Lower lobe of right lung (tissue), 2 donors: ENCODE data around the gene NKIRAS2. TPM values are rescaled to one million over a fixed set of nuclear protein-coding genes. Genes with fewer than 3 reads are reported as not detected.

ENCODE experiments used
- ATAC-seq, 2 donors: fragments of 200-7000 bp; cut with Tn5 transposase; one replicate each; pipeline ENCODE4 v1.9.1; 2020 to 2022; ENCODE audit warnings: mild to moderate bottlenecking in 2 of 2, moderate library complexity in 2 of 2
- DNase-seq: peaks from one replicate; pipeline ENCODE4 v3.0.0-alpha.2; 2020
- H3K27ac ChIP-seq: fragments of 200-600 bp; one replicate; pipeline ENCODE4 v1.8.0; 2022
- H3K27me3 ChIP-seq: fragments of 200-600 bp; one replicate; pipeline ENCODE4 v1.8.0; 2022; ENCODE audit warnings: low read depth
- H3K36me3 ChIP-seq: fragments of 200-600 bp; one replicate; pipeline ENCODE4 v1.8.0; 2022; ENCODE audit warnings: mild to moderate bottlenecking
- H3K4me1 ChIP-seq: fragments of 200-600 bp; one replicate; pipeline ENCODE4 v1.8.0; 2022
- H3K4me3 ChIP-seq: fragments of 200-600 bp; one replicate; pipeline ENCODE4 v1.8.0; 2022; ENCODE audit warnings: mild to moderate bottlenecking
- H3K9me3 ChIP-seq: fragments of 200-600 bp; one replicate; pipeline ENCODE4 v1.8.0; 2022
- intact Hi-C: fragments of 100-400 bp; cut with DNase I; formaldehyde crosslinking; loops from one replicate; pipeline ENCODE4 v1.11.0; 2022
- total RNA-seq: library from RNA; stranded (reverse); fragmentation: NEBNext Ultra II Directional; extraction: Animal tissue kit (Norgen Biotek cat#: 25700); gene quantifications from one replicate; pipeline ENCODE4 v1.2.1, GENCODE V29; 2021
- TF ChIP-seq, protein P1 (sequence below): fragments of 200-600 bp; IDR thresholded peaks from one replicate; pipeline ENCODE4 v1.8.0; 2022; ENCODE audit warnings: antibody characterized with exemption, mild to moderate bottlenecking
- donor health status: DM: no; HTN: yes; CAD: no; lungs with severe emphysema.

NKIRAS2 gene
- total RNA-seq, 1 donor from 2014 or later = 27.1 TPM

DNA sequence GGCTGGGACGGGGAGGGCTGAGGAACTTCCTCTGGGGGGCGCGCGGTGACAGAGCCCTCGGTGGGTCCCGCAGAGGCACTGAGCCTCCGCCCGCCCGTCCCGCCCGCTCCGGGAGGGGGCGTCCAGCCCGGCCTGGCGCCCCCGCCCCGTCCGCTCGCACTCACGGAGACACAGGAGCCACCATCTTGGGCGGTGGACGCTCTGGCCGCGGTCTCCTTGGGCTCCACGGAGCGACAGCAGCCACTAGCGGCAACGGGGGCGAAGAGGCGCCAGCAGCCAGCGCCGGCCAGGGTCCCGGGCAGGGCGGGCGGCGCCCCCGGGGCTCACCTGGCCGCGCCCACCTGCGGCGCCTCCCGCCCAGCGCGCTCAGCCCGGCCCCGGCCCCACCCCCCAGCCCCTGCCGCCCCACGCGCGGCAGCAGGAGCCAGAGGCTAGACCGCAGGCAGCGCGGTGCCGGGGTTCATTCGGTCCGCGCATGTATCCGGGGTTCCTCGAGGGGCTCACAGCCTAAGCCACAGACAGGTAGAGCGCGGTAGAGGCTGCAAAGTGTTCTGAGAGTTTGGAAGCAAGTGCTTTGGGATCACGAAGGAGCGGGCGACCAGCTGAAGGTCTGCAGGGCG, 30.6 kb downstream of the NKIRAS2 start, which contains the start of gene C17orf113:
Gene C17orf113 (minus strand): TSS at position 209 of the 620 bp plus-strand sequence. CDS start 7,225 bp downstream, outside the sequence.
- intact Hi-C loops = no loop called here
- H3K36me3 ChIP-seq = no peaks in the 10 kb centered on the region
- TF ChIP-seq, protein P1, sequence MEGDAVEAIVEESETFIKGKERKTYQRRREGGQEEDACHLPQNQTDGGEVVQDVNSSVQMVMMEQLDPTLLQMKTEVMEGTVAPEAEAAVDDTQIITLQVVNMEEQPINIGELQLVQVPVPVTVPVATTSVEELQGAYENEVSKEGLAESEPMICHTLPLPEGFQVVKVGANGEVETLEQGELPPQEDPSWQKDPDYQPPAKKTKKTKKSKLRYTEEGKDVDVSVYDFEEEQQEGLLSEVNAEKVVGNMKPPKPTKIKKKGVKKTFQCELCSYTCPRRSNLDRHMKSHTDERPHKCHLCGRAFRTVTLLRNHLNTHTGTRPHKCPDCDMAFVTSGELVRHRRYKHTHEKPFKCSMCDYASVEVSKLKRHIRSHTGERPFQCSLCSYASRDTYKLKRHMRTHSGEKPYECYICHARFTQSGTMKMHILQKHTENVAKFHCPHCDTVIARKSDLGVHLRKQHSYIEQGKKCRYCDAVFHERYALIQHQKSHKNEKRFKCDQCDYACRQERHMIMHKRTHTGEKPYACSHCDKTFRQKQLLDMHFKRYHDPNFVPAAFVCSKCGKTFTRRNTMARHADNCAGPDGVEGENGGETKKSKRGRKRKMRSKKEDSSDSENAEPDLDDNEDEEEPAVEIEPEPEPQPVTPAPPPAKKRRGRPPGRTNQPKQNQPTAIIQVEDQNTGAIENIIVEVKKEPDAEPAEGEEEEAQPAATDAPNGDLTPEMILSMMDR = peak; percentile 35
- H3K4me1 ChIP-seq = peaks cover 16% of the 10 kb centered on the region
- ATAC-seq (peak; percentile 83 to 91), DNase-seq (peak; percentile 71)
- peak within 1 kb of the TSS; percentile 73 for H3K4me3 ChIP-seq
- H3K27ac ChIP-seq = peak within 1 kb of the TSS; percentile 36
- H3K9me3 ChIP-seq = no peaks in the 10 kb centered on the region
- H3K27me3 ChIP-seq = peaks cover 5% of the 10 kb centered on the region

DNA sequence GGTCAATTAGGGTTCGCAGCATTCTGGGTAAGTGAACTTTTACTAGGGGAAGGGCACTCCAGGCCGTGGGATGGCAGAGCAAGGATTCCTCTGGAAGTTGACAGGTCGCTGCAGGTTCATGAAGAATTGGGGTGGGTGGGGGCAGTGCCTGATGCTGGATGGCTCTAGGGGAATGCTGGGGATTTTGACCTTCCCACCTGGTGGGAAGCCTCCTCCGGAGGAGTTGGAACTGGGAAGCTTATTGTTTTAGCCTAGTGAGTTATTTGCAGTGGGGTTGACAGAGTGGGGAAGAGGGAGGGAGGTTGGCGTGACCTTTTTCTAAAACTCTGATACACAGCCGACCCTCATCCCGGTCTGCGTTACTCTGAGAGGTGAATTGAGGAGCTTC, 31.1 kb downstream of the NKIRAS2 start:
- ATAC-seq (no peak), DNase-seq (no peak)
- Histone ChIP-seq H3K4me1 (peaks cover 16% of the 10 kb centered on the region), H3K9me3 (no peaks in the 10 kb centered on the region), H3K27ac (no peak overlapping the region), H3K27me3 (peaks cover 5% of the 10 kb centered on the region), H3K36me3 (no peaks in the 10 kb centered on the region), H3K4me3 (peak overlapping the region; percentile 73)
- TF ChIP-seq, protein P1 = no peak
- intact Hi-C loops = no loop called here

DNA sequence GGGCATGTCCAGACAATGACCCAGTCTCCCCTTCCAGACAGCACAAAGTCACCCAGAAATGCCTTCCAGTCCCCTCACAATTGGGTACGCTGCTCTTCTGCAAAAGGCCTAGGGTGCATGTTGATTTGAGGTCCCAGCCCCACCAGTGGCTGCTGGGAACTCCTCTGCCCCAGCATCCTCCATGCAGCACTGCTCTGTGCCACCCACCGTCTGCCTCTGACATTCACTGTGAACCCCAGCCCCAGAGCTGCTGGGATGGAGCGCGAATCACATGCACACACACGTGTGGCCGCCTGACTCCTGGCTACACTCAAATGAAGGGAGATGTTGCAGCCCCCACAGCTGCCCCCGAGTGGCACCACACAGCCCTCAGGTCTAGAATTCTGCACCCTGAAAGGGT, 31.8 kb downstream of the NKIRAS2 start:
- H3K4me3 ChIP-seq = no peak overlapping the region
- DNase-seq = no peak

DNA sequence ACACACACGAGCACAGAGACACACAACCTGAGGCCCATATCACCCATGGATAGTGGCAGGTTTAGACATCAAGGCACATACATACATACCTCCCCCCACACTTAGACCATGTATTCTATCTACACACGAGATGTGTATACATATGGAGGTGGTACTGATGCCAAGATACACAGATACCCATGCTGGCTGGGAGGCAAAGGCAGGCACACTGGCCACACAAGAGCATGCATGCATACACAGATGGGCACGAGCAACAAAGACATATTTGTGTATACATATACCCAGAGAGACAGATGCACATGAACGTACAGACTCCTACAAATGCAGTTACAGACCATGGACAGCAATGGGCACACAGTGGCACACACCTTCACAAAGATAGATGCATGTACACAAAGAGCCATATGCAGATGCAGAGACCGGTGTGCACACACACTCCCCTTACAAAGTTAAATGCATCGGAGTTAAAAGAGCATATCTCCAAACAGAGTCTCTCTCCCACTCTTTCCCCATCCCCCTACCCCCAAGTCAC, 32.5 kb downstream of the NKIRAS2 start:
- H3K4me3 ChIP-seq = no peak overlapping the region
- H3K36me3 ChIP-seq = no peaks in the 10 kb centered on the region
- intact Hi-C loops = no loop called here
- H3K9me3 ChIP-seq = no peaks in the 10 kb centered on the region
- H3K27me3 ChIP-seq = peaks cover 5% of the 10 kb centered on the region
- no peak overlapping the region for H3K27ac ChIP-seq
- H3K4me1 ChIP-seq = peaks cover 16% of the 10 kb centered on the region
- no peak for ATAC-seq
- DNase-seq = no peak
- TF ChIP-seq, protein P1 = no peak

More for the DNA sequence above, 31.8 kb downstream of the NKIRAS2 start:
- no peak for ATAC-seq
- no peak overlapping the region for H3K27ac ChIP-seq
- H3K36me3 ChIP-seq = no peaks in the 10 kb centered on the region
- intact Hi-C loops = no loop called here
- peaks cover 5% of the 10 kb centered on the region for H3K27me3 ChIP-seq
- peaks cover 16% of the 10 kb centered on the region for H3K4me1 ChIP-seq
- H3K9me3 ChIP-seq = no peaks in the 10 kb centered on the region
- TF ChIP-seq, protein P1 = no peak

DNA sequence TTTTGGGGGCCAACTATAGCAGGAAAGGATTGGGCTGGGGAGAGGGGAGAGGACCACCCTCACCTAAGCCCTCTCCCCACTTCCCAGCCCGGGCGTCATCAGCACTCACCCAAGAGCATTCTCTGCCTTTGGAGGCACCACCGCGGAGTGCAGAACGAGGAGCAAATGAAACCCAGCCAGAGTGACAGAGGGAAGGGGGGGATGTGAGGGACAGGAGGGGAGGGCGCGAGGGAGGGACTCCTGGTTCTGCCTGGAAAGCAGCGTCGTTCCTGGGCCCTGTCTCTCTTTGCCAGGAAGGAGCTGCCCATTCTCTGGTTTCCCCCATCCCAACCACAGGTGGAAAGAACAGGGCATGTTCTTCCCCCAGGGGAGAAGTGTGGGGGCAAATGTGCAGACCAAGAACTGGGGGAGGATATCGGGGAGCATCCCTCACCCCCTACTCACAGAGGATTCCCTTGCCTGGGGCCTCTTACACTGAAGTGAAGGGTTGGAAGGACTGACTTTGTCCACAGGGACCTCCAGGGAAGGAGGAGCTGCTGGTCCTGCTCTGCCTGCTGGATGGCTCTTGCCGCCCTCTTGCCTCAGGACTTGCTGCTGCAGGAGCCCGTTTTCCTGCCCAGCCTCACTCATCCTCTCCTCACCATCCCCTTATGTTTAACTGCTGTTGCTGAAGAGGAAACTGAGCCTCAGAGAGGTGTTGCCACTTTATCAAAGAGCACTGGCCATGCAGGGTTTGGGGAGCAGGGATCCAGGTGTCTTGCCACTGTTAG, 34.0 kb downstream of the NKIRAS2 start:
- no peak overlapping the region for H3K4me3 ChIP-seq
- peaks cover 16% of the 10 kb centered on the region for H3K4me1 ChIP-seq
- H3K27me3 ChIP-seq = peaks cover 5% of the 10 kb centered on the region
- no peak for ATAC-seq
- DNase-seq = no peak
- H3K27ac ChIP-seq = no peak overlapping the region
- no peaks in the 10 kb centered on the region for H3K36me3 ChIP-seq
- TF ChIP-seq, protein P1 = no peak
- no peaks in the 10 kb centered on the region for H3K9me3 ChIP-seq
- intact Hi-C loops = no loop called here
